ENCODE measurements around the gene SNX32.

Gene SNX32

DNA sequence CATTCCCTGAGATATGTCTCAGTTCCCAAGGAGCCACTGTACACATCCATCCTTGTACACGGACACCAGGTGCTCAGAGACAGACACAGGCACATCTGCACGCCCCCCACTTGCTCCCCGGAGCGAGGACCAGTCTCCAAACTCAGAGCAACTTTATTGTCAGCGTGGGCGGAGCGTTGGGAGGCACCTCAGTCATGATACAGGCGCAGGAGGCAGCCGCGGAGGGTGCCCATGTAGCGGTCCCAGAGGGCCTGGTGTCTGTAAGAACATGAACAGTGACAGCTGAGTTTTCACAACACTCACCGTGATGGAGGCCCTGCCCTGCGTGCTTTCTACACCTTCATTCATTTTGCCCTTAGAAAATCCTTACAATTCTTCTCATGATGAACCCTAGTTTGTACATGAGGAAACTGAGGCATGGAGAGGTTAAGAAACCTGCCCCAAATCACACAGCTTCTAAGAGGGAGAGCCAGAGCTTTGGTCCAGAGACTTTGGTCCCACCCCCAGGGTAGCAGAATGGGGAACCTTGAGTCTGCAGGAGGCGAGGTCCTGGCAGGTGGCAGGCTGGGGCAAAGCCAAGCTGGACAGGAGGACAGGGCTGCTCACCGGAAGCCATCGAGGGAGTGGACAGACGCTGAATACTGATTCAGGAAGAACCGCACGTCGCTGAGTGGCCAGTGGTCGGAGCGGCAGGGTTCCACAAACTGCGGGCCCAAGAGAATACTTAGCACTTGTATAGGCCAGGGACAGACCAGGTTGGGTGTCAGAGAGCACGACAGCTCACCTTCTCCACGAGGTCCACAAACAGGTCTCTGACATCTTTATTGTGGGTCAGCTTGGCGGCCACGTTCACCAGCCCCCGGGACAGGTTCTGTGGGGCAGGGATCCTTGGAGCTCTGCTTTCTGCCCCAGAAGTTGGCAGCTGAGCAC lies 50.3 kb downstream of the SNX32 start:
- H3K27ac ChIP-seq (replicated peaks): no peak overlapping the region
- no peaks in the 10 kb centered on the region for H3K27me3 ChIP-seq (ENCODE audit: insufficient read depth, poor library complexity, severe bottlenecking)
- H3K4me3 ChIP-seq (replicated peaks; ENCODE audit: insufficient read depth, low read length): no peak overlapping the region
- TF ChIP-seq, protein P1, sequence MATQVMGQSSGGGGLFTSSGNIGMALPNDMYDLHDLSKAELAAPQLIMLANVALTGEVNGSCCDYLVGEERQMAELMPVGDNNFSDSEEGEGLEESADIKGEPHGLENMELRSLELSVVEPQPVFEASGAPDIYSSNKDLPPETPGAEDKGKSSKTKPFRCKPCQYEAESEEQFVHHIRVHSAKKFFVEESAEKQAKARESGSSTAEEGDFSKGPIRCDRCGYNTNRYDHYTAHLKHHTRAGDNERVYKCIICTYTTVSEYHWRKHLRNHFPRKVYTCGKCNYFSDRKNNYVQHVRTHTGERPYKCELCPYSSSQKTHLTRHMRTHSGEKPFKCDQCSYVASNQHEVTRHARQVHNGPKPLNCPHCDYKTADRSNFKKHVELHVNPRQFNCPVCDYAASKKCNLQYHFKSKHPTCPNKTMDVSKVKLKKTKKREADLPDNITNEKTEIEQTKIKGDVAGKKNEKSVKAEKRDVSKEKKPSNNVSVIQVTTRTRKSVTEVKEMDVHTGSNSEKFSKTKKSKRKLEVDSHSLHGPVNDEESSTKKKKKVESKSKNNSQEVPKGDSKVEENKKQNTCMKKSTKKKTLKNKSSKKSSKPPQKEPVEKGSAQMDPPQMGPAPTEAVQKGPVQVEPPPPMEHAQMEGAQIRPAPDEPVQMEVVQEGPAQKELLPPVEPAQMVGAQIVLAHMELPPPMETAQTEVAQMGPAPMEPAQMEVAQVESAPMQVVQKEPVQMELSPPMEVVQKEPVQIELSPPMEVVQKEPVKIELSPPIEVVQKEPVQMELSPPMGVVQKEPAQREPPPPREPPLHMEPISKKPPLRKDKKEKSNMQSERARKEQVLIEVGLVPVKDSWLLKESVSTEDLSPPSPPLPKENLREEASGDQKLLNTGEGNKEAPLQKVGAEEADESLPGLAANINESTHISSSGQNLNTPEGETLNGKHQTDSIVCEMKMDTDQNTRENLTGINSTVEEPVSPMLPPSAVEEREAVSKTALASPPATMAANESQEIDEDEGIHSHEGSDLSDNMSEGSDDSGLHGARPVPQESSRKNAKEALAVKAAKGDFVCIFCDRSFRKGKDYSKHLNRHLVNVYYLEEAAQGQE (IDR thresholded peaks at IDR 0.05; ENCODE audit: insufficient replicate concordance, low read depth): no peak
- no peak for TF ChIP-seq POLR2AphosphoS5 (IDR thresholded peaks at IDR 0.05; ENCODE audit: low read depth)
- no peak for TF ChIP-seq SPI1 (IDR thresholded peaks at IDR 0.05; ENCODE audit: borderline replicate concordance, low read depth)
- TF ChIP-seq, protein P2, sequence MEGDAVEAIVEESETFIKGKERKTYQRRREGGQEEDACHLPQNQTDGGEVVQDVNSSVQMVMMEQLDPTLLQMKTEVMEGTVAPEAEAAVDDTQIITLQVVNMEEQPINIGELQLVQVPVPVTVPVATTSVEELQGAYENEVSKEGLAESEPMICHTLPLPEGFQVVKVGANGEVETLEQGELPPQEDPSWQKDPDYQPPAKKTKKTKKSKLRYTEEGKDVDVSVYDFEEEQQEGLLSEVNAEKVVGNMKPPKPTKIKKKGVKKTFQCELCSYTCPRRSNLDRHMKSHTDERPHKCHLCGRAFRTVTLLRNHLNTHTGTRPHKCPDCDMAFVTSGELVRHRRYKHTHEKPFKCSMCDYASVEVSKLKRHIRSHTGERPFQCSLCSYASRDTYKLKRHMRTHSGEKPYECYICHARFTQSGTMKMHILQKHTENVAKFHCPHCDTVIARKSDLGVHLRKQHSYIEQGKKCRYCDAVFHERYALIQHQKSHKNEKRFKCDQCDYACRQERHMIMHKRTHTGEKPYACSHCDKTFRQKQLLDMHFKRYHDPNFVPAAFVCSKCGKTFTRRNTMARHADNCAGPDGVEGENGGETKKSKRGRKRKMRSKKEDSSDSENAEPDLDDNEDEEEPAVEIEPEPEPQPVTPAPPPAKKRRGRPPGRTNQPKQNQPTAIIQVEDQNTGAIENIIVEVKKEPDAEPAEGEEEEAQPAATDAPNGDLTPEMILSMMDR (IDR thresholded peaks at IDR 0.05; ENCODE audit: insufficient read depth, low read length): no peak
- TF ChIP-seq GABPA (IDR thresholded peaks at IDR 0.05; ENCODE audit: low read depth): no peak
- DNase-seq (ENCODE audit: low read depth in 1 of 2, low spot score in 1 of 2): no peak

DNA sequence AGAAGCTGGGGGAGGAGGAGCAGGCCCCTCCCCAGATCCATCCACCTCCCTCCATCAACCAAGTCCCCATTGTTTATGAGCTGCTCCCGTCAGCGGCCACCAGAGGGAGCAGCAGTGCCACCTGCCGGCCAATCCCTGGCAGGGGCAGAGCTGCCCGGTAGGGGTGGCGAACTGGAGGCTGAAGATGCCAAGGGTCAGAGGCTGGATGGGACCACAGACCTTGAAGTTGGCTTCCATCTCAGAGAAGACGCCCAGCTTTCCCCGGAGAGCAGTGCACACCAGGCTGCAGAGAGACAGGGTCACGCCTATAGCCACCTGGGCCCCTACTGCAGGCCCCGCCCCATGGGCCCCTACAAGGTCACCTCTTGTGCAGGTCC lies 50.9 kb downstream of the SNX32 start:
- H3K4me3 ChIP-seq (replicated peaks; ENCODE audit: insufficient read depth, low read length): no peak overlapping the region
- H3K27ac ChIP-seq (replicated peaks): no peak overlapping the region
- peak in 1 of 2 experiments; percentile 77 for DNase-seq (ENCODE audit: low read depth in 1 of 2, low spot score in 1 of 2)
- H3K27me3 ChIP-seq (ENCODE audit: insufficient read depth, poor library complexity, severe bottlenecking): no peaks in the 10 kb centered on the region
- TF ChIP-seq, protein P1 (IDR thresholded peaks at IDR 0.05; ENCODE audit: insufficient replicate concordance, low read depth): no peak
- TF ChIP-seq POLR2AphosphoS5 (IDR thresholded peaks at IDR 0.05; ENCODE audit: low read depth): no peak
- TF ChIP-seq, protein P2 (IDR thresholded peaks at IDR 0.05; ENCODE audit: insufficient read depth, low read length): peak; percentile 99

DNA sequence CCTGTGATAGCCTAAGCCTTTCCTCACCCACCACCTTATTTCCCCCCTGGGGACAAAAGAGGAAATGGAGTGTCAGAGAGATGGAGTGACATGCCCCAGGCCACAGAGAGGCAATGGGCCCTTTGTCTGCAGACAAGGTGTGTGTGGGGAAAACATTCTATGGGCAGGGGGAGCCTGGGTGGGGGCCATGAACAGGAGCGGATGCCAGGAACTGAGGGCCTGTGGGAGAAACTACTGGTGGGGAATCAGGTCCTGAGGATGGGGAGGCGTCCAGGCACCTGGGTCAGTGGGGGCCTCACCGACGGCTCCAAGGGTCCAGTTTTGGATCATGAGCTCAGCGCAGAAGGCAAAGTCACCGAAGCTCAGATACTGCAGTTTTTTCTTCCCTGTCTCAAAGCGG lies 51.5 kb downstream of the SNX32 start:
- no peak overlapping the region for H3K4me3 ChIP-seq (replicated peaks; ENCODE audit: insufficient read depth, low read length)
- TF ChIP-seq SPI1 (IDR thresholded peaks at IDR 0.05; ENCODE audit: borderline replicate concordance, low read depth) (no peak), GABPA (IDR thresholded peaks at IDR 0.05; ENCODE audit: low read depth) (no peak), POLR2AphosphoS5 (IDR thresholded peaks at IDR 0.05; ENCODE audit: low read depth) (no peak)
- TF ChIP-seq, protein P2 (IDR thresholded peaks at IDR 0.05; ENCODE audit: insufficient read depth, low read length): no peak
- TF ChIP-seq, protein P1 (IDR thresholded peaks at IDR 0.05; ENCODE audit: insufficient replicate concordance, low read depth): no peak
- DNase-seq (ENCODE audit: low read depth in 1 of 2, low spot score in 1 of 2): no peak
- H3K27ac ChIP-seq (replicated peaks): no peak overlapping the region
- H3K27me3 ChIP-seq (ENCODE audit: insufficient read depth, poor library complexity, severe bottlenecking): no peaks in the 10 kb centered on the region

Data from HL-60 (cell line).